GM21526 (cell line): ENCODE data around the gene MRPL38.
A peak's percentile ranks its signal among the peaks of the same experiment; 100 is the strongest.
"Not testable (repeated sequence)": the region's sequence is repeated elsewhere in the genome, so short reads cannot be mapped to it uniquely, and the experiment has no call there.

ENCODE experiments used
- ATAC-seq: cut with Tn5 transposase; IDR thresholded peaks from one replicate; pipeline ENCODE4 v1.9.1; 2021; ENCODE audit warnings: moderate library complexity; ENCODE audit not compliant: unreplicated experiment, low FRiP score

The MRPL38 gene

GRCh38 chr17:75856062-75856756 lies 48.5 kb downstream of the MRPL38 start:
- no peak for ATAC-seq

GRCh38 chr17:75855310-75856061 lies 49.2 kb downstream of the MRPL38 start, which contains the start of gene WBP2:
WBP2 (minus strand) TSS chr17:75855335; CDS start chr17:75855297, 38 bp downstream.
- peak; percentile 86 for ATAC-seq

GRCh38 chr17:75854881-75855309 lies 49.8 kb downstream of the MRPL38 start:
- ATAC-seq, result no peak

- ATAC-seq, result no peak
Observed at GRCh38 chr17:75854101-75854748, 50.5 kb downstream of the MRPL38 start.

- no peak for ATAC-seq
Observed at GRCh38 chr17:75853433-75853832, 51.3 kb downstream of the MRPL38 start.

- not testable (repeated sequence) for ATAC-seq
Observed at GRCh38 chr17:75851693-75851991, 53.0 kb downstream of the MRPL38 start.

- no peak for ATAC-seq
Observed at GRCh38 chr17:75850928-75851692, 53.6 kb downstream of the MRPL38 start.

GRCh38 chr17:75849724-75850123 lies 55.0 kb downstream of the MRPL38 start:
- no peak for ATAC-seq

- no peak for ATAC-seq
Observed at GRCh38 chr17:75849279-75849646, 55.4 kb downstream of the MRPL38 start.
